ENCODE results near the gene COX19. TPM values are rescaled to one million over a fixed set of nuclear protein-coding genes. Genes with fewer than 3 reads are reported as not detected.

The COX19 gene, protein sequence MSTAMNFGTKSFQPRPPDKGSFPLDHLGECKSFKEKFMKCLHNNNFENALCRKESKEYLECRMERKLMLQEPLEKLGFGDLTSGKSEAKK
- 9.2 and 11.2 TPM in 2 replicates for total RNA-seq

GRCh38 chr7:974820-975681 is at the start of gene COX19:
COX19 (minus strand) TSS chr7:975549; CDS start chr7:975509, 40 bp downstream.

GRCh38 chr7:983004-983615 is 7.8 kb upstream of the COX19 start, which contains the start of gene CYP2W1:
CYP2W1 (plus strand) TSS chr7:983181; CDS start chr7:983212, 31 bp downstream.

DNA sequence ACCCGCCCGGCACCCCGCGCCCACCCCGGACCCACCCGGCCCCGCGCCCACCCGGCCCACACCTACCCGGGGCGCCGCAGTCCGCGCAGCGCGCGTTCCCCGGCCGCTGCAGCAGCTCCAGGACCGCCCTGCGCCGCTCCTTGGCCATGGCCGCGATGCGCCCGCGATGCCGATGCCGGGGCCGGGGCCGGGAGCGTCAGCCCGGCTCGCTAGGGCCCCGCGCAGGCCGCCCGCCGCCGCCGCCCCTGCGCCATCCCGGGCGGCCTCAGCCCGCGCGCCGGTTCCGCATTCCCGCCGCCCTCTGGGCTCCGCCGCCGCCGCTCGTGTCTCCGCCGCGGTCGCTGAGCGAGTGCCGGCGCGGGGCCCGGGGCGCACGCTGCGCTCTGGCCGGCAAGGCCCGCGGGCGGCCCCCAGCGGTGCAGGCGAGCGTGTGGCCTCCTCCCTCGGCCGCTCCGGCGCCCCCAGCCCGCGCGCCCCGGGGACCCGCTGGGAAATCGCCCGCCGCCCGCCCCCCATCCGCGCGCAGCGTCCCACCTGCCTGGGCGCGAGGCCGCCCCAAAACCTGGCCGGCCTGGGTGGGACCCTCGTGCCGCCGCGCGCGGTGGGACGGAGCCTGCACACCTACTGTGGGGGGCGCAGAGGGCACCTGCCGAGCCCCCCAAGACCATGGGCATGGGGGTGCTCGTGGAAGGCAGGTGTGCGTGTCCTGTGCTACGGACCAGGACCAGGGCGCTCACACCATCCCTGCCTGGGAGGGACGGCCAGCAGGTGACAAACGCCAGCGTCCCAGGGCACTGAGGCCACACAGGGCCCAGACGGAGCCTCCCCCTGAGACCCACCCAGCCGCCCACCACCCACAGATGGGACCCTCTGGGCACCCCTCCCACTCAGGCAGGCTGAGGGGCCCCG is 20.8 kb downstream of the COX19 start, which contains the start of gene ADAP1:
Gene ADAP1 (minus strand): TSS at position 351 of the 909 bp plus-strand sequence. CDS start 203 bp downstream, at position 148.

Small RNAs within 50 kb of the gene (small RNA-seq; reads per million reads assigned to genes)
- 62.1 reads per million, percentile 98 among the genes with 10 or more reads in this experiment for gene MIR339 (ENCODE audit: low replicate concordance)

Other genes with a start within 250 kb of the COX19 start
- gene DNAAF5, start 248.8 kb downstream of the COX19 start, total RNA-seq = 33.3 and 59.1 TPM in 2 replicates
- gene PRKAR1B, start 248.3 kb downstream of the COX19 start, total RNA-seq = 14.2 and 35.5 TPM in 2 replicates
- 188 and 248 TPM in 2 replicates for gene SUN1, start 143.1 kb downstream of the COX19 start, total RNA-seq
- gene GET4, start 99.0 kb downstream of the COX19 start, total RNA-seq = 23.0 and 33.0 TPM in 2 replicates
- 3.1 and 13.1 TPM in 2 replicates for gene ADAP1, start 20.9 kb downstream of the COX19 start, total RNA-seq
- gene CYP2W1, start 7.6 kb upstream of the COX19 start, total RNA-seq = 1.8 TPM in 1 of 2 replicates, not detected in the other
- 0.14 and 2.8 TPM in 2 replicates for gene GPR146, start 69.0 kb upstream of the COX19 start, total RNA-seq
- 3.4 and 4.8 TPM in 2 replicates for gene GPER1, start 112.6 kb upstream of the COX19 start, total RNA-seq
- gene ZFAND2A, start 184.6 kb upstream of the COX19 start, total RNA-seq = 18.5 and 57.8 TPM in 2 replicates

All from placental pericyte (primary cell).